Measurements from ENCODE around the gene PSMD10.

Gene PSMD10

GRCh38 chrX:108070891-108071290 lies 20.5 kb downstream of the PSMD10 start:
- DNase-seq: no peak

- no peak for DNase-seq
These were observed 23.2 kb downstream of the PSMD10 start for GRCh38 chrX:108068121-108068520.

- DNase-seq: no peak
These were observed 26.7 kb downstream of the PSMD10 start for GRCh38 chrX:108064613-108065012.

- DNase-seq: no peak
These were observed 27.3 kb downstream of the PSMD10 start for GRCh38 chrX:108064001-108064400.

- no peak for DNase-seq
These were observed 31.5 kb downstream of the PSMD10 start for GRCh38 chrX:108059801-108060200.

GRCh38 chrX:108055546-108055945 lies 35.8 kb downstream of the PSMD10 start:
- DNase-seq: no peak

GRCh38 chrX:108053218-108053617 lies 38.1 kb downstream of the PSMD10 start:
- no peak for DNase-seq

GRCh38 chrX:108049649-108050048 lies 41.7 kb downstream of the PSMD10 start:
- DNase-seq: no peak

GRCh38 chrX:108044554-108045256 lies 46.6 kb downstream of the PSMD10 start, which contains the start of gene VSIG1:
Gene VSIG1 (plus strand): TSS chrX:108045065. CDS start chrX:108045131, 66 bp downstream.
- DNase-seq: no peak

- DNase-seq: no peak
These were observed 54.9 kb downstream of the PSMD10 start for GRCh38 chrX:108036298-108036973.

GRCh38 chrX:108034725-108035124 lies 56.6 kb downstream of the PSMD10 start:
- no peak for DNase-seq
